NK-92 (cell line): Measurements from ENCODE around the gene SHD.
"Not testable (repeated sequence)": the region's sequence is repeated elsewhere in the genome, so short reads cannot be mapped to it uniquely, and the experiment has no call there.

ENCODE experiments used
- DNase-seq: peaks from one replicate; lab custom pipeline; 2025; ENCODE audit not compliant: unreplicated experiment; lab: John Stamatoyannopoulos, UW

The SHD gene

DNA sequence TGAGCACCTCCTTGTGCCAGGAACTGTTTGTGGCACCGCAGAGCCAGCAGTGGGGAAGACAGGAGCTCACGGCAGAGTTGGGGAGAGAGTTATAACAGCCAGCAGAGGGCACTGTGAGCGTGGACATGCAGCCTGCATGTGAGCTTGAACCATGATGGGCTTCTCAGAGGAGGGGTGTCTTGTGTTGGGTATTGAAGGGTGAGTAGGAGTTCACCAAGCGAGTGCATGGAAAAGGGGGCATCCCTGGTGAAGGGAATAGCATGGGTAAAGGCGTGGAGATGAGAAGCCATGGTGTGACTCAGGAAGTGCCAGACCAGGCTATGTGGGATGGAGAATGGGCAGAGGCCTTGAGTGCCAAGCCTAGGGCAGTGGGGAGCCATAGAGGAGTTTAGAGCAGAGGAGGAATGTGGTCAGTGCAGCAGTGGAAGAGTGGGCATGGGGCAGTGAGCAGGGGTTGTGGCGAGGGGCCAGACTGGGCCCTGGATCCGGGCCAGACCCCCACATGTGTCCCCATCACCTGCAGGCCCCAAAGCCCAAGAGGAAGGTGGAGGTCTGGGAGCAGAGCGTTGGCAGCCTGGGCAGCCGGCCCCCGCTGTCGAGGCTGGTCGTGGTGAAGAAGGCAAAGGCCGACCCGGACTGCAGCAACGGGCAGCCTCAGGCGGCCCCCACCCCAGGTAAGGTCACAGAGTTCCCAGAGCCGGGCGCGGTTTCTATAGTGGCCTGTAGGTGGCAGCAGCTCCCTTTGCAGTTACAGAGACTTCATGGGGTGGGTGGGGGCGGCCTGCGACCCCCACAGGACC lies 11.8 kb upstream of the SHD start:
- no peak for DNase-seq

DNA sequence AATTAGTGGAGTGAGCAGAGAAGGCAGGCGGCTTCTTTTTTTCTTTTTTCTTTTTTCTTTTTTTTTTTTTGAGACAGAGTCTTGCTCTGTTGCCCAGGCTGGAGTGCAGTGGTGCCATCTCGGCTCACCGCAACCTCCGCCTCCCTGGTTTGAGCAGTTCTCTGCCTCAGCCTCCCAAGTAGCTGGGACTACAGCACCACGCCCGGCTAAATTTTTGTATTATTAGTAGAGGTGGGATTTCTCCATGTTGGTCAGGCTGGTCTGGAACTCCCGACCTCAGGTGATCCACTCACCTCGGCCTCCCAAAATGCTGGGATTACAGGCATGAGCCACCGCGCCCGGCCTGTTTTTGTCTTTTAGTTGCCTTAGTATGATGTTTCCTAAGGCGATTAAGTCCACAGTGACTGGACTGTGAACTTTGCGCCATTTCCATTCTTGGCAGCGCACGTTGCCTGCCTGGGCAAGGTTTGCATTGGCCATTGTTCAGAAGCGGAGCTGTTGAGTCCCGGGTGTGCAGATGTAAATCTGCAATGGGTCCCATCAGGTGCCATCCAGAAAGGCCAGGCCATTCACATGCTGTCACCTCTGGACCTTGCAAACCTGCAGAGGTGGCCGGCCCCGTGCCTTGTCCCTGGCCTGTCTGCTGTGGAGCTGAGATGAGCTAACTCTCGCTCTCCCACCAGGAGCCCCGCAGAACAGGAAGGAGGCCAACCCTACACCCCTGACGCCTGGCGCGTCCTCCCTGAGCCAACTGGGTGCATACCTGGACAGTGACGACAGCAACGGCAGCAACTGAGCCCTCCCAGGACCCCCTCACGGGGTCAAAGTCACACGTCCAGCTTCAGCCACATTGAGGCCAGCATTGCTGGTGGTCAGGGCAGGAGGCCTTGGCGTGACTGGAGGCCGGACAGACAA lies 10.9 kb upstream of the SHD start:
- DNase-seq: no peak

DNA sequence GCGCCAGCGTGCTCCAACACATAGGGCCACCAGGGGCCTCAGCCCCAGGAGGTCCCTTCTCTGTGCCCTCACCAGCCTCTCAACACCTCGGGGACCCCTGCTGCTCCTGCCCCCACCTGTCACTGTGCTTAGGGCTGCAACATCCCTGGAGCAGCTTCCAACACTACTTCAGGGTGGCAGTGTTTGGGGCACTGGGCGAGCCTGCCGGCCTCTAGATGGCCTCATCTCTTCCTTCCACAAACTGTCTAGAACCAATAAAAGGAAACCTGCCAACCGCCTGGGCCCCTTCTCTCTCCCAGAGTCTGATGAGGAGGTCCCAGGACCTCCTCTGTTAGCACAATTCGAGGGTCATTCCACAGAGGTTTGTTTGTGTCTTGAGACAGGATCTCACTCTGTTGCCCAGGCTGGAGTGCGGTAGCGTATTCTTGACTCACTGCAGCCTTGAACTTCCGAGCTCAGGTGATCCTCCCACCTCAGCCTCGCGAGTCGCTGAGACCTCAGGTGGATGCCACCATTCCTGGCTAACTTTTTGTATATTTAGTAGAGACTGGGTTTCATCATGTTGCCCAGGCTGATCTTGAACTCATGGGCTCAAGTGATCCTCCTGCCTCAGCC lies 10.1 kb upstream of the SHD start:
- DNase-seq: no peak

DNA sequence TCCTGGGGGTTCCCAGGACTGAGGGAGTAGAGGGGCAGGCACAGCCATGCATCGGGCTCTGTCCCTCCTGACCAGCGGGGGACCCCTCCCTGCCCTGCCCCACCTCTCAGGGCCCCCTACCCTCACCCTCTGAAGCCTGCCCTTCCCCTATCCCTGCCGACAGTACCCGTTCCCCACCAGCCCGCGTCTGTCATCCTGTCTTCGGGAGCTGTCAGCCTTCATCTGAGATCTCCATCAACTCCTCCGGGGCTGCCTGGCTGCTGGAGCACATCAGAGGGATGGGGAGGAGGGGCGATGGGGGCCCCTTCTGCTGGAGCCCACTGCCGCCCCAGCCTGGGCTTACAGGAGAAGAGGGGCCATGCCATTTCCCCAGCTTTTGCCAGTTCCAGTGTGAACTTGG lies 6.2 kb upstream of the SHD start:
- DNase-seq: no peak

DNA sequence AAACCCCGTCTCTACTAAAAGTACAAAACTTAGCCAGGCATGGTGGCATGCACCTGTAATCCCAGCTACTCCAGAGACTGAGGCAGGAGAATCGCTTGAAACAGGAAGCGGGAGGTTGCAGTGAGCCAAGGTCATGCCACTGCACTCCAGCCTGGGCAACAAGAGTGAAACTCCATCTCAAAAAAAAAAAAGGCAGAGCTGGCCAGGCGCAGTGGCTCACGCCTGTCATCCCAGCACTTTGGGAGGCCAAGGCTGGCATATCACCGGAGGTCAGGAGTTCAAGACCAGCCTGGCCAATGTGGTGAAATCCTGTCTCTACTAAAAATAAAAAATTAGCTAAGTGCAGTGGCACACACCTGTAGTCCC lies 4.8 kb upstream of the SHD start:
- not testable (repeated sequence) for DNase-seq

DNA sequence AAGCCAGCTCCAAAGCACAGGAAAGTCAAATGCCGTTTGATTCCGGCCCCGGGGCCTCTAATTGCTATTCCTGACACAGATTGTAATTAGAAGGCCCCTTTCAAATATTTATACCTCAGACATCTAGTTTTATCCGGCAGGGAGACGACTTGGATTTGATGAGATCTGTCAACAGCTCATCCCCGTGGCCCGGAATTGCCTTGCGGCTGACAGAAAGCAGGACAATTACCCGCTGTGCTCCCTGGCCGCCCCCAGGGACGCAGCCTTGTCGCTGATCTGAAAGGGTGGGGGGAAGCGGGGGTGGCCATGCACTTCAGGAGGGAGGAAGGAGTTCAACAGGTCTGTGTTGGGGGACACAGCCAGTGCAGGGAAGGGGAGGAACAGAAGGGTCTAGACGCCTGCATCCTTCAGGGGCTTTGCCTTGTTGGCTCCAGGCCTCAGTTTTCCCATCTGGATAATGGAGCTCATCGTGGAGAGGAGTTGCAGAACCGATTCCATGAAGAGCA lies 1.8 kb upstream of the SHD start:
- no peak for DNase-seq

- no peak for DNase-seq
These were observed 1.1 kb upstream of the SHD start for GRCh38 chr19:4278010-4278409.

- DNase-seq: no peak
These were observed 132 bp downstream of the SHD start for GRCh38 chr19:4279267-4279529.

- DNase-seq: no peak
These were observed 710 bp downstream of the SHD start for GRCh38 chr19:4279530-4280422.

- no peak for DNase-seq
These were observed 5.3 kb downstream of the SHD start for GRCh38 chr19:4284176-4284958.

DNA sequence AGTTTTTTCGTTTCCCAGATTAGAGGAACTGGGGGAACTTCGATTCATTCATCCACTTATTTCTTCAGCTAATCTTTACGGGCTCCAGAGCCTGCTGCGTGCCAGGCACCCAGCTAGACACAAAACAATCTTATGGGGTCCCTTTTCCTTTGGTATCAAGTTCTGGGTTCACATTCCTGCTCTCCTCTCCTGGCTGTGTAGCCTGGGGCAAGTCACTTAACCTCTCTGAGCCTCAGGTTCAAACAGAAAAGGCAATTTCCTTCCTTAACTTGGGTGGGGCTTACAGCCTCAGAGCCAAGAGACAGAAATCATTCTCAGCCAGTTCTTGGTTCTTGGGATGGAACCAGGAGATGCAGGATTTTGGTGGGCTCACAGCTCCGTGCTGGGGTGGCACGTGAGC lies 5.9 kb downstream of the SHD start:
- DNase-seq: no peak

DNA sequence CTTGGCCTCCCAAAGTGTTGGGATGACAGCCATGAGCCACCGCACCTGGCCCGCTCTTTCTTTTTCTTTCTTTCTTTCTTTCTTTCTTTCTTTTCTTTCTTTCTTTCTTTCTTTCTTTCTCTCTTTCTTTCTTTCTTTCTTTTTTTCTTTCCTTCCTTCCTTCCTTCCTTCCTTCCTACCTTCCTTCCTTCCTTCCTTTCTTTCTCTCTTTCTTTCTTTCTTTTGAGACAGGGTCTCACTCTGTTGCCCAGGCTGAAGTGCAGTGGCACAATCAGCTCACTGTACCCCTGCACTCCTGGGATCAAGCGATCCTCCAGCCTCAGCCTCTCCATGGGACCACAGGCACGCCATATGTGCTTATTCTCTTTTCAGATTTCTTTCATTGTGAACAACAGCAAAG lies 7.1 kb downstream of the SHD start:
- not testable (repeated sequence) for DNase-seq

GRCh38 chr19:4288091-4288777 lies 9.2 kb downstream of the SHD start:
- DNase-seq: no peak

DNA sequence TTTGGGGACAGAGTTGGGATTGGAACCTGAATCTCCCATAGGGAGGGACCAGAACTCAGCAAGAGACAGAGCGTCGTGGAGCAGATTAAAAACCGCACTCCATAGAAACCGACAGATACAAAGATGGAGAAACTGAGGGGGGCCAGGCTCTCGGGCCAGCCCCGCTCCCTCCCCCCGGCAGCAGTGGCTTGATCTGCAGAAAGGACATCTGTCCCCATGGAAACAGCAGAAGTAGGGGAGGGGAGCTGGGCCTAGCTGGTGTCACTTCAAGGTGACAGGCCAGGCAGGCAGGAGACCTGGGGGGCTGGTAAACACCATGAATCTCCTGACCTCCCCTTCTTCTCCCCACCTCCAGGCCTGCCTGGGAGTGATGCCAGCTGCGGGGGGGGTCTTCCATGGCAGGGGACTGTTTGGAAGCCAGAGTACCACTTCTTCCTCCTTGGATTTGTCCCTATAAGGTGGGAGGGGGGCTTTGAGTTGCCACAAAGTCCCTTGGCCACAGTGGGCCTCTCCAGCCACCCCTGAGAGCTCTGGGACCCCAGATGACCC lies 12.2 kb downstream of the SHD start:
- DNase-seq: no peak

- no peak for DNase-seq
These were observed 13.4 kb downstream of the SHD start for GRCh38 chr19:4292515-4292914.

DNA sequence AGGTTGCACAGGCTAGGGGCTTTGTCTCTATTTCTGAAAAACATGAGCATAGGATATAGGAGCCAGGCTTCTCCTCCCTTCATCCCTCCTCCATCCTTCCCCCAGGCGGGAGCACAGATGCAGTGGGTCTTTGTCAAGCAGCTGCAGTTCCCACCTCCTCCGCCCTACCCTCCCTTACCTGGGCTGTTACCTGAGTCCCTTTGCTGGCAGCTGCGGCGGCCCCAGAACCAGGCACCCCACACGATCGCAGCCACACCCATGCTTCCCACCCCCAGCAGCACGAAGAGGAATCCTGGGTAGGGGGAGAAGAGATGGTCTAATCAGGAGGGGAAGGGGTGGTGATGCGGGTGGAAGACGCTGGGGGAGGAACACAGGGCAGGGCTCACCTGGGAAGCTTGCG lies 15.3 kb downstream of the SHD start:
- no peak for DNase-seq

- DNase-seq: no peak
These were observed 17.1 kb downstream of the SHD start for GRCh38 chr19:4295972-4296771.
